ENCODE data around the gene RAPGEF4. TPM values are rescaled to one million over a fixed set of nuclear protein-coding genes. Genes with fewer than 3 reads are reported as not detected.

RAPGEF4 gene
- total and polyA plus RNA-seq, 2 donors (not counting 1 experiment from before 2014, with no cell fraction given): 0.22 to 0.30 TPM

GRCh38 chr2:172996387-172996961 lies 260.8 kb downstream of the RAPGEF4 start:
- no peak overlapping the region for H3K27ac Mint-ChIP-seq
- no peak for DNase-seq
- intact Hi-C loops (cut with micrococcal nuclease): no loop called here
- Histone ChIP-seq H3K4me2 (replicated peaks; ENCODE audit: low read depth, low read length, poor library complexity, severe bottlenecking) (no peak overlapping the region), H3K36me3 (replicated peaks in 1 of 2; ENCODE audit: control extremely low read depth in 1 of 2, control insufficient read depth in 1 of 2, extremely low read depth in 1 of 2, insufficient read depth in 2 of 2, low read length in 1 of 2) (no peaks in the 10 kb centered on the region), H3K27ac (ENCODE audit: low read length in 2 of 2) (no peak overlapping the region), H3K9ac (ENCODE audit: low read length) (no peak overlapping the region), H4K20me1 (ENCODE audit: control insufficient read depth, insufficient read depth, low read length, poor library complexity, severe bottlenecking) (no peaks in the 10 kb centered on the region), H3K27me3 (replicated peaks in 1 of 4; ENCODE audit: control extremely low read depth in 1 of 4, control insufficient read depth in 3 of 4, insufficient read depth in 4 of 4, low read length in 3 of 4) (peaks cover 0 to 2% (median 0%) of the 10 kb centered on the region in 4 experiments), H3K4me3 (ENCODE audit: control extremely low read depth in 1 of 5, extremely low read depth in 1 of 5, insufficient read depth in 1 of 5, low read depth in 2 of 5, low read length in 4 of 5) (no peak overlapping the region), H2AFZ (ENCODE audit: insufficient read depth, low read depth, low read length, poor library complexity, severe bottlenecking) (no peak overlapping the region), H3K79me2 (ENCODE audit: control insufficient read depth, insufficient read depth, low read length) (no peaks in the 10 kb centered on the region), H3K9me3 (ENCODE audit: control extremely low read depth in 1 of 3, control insufficient read depth in 2 of 3, insufficient read depth in 1 of 3, low read length in 2 of 3) (no peaks in the 10 kb centered on the region), H3K4me1 (ENCODE audit: control insufficient read depth in 2 of 2, insufficient read depth in 2 of 2, low read length in 2 of 2) (no peaks in the 10 kb centered on the region)
- no peak for ATAC-seq (ENCODE audit: low read depth)
- POLR2A ChIA-PET: no interaction called here
- H3K9me3 Mint-ChIP-seq (ENCODE audit: insufficient read depth): no peaks in the 10 kb centered on the region
- no peaks in the 10 kb centered on the region for H3K4me1 Mint-ChIP-seq
- CTCF ChIA-PET: interaction anchor here (1.4 kb wide), 1 partner anchor 31 kb away, joined by 4 read pairs; no protein-coding TSS in a partner anchor
- peaks cover 10% of the 10 kb centered on the region for H3K27me3 Mint-ChIP-seq
- H3K4me3 Mint-ChIP-seq: no peak overlapping the region
- no CpG with 5 or more reads among the region's 5 CpGs for WGBS (ENCODE audit: insufficient coverage)
- no peak for TF ChIP-seq EZH2 (IDR thresholded peaks at IDR 0.05; ENCODE audit: borderline replicate concordance, insufficient read depth, low read depth, low read length, poor library complexity, severe bottlenecking)
- TF ChIP-seq, protein P1, sequence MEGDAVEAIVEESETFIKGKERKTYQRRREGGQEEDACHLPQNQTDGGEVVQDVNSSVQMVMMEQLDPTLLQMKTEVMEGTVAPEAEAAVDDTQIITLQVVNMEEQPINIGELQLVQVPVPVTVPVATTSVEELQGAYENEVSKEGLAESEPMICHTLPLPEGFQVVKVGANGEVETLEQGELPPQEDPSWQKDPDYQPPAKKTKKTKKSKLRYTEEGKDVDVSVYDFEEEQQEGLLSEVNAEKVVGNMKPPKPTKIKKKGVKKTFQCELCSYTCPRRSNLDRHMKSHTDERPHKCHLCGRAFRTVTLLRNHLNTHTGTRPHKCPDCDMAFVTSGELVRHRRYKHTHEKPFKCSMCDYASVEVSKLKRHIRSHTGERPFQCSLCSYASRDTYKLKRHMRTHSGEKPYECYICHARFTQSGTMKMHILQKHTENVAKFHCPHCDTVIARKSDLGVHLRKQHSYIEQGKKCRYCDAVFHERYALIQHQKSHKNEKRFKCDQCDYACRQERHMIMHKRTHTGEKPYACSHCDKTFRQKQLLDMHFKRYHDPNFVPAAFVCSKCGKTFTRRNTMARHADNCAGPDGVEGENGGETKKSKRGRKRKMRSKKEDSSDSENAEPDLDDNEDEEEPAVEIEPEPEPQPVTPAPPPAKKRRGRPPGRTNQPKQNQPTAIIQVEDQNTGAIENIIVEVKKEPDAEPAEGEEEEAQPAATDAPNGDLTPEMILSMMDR (IDR thresholded peaks at IDR 0.05): no peak

DNA sequence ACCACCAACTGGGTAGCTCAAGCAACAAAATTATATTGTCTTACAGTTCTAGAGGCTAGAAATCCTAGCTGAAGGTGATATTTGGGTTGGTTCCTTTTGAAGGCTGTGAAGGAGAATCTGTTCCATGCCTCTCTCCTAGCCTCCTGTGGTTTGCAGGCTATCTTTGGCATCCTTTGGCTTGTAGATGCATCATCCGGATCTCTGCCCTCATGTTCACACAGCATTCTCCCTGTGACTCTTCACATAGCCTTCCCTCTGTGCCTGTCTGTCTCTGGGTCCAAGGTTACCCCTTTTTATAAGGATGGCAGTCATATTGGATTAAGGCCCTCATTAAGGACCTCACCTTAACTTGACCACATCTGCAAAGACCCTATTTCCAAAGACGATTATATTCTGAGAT lies 261.4 kb downstream of the RAPGEF4 start:
- Histone ChIP-seq H4K20me1 (ENCODE audit: control insufficient read depth, insufficient read depth, low read length, poor library complexity, severe bottlenecking) (no peaks in the 10 kb centered on the region), H3K27ac (ENCODE audit: low read length in 2 of 2) (no peak overlapping the region), H3K4me3 (ENCODE audit: control extremely low read depth in 1 of 5, extremely low read depth in 1 of 5, insufficient read depth in 1 of 5, low read depth in 2 of 5, low read length in 4 of 5) (no peak overlapping the region), H3K27me3 (replicated peaks in 1 of 4; ENCODE audit: control extremely low read depth in 1 of 4, control insufficient read depth in 3 of 4, insufficient read depth in 4 of 4, low read length in 3 of 4) (peaks cover 0 to 2% (median 0%) of the 10 kb centered on the region in 4 experiments), H2AFZ (ENCODE audit: insufficient read depth, low read depth, low read length, poor library complexity, severe bottlenecking) (no peak overlapping the region), H3K79me2 (ENCODE audit: control insufficient read depth, insufficient read depth, low read length) (no peaks in the 10 kb centered on the region), H3K4me1 (ENCODE audit: control insufficient read depth in 2 of 2, insufficient read depth in 2 of 2, low read length in 2 of 2) (no peaks in the 10 kb centered on the region), H3K9ac (ENCODE audit: low read length) (no peak overlapping the region), H3K4me2 (replicated peaks; ENCODE audit: low read depth, low read length, poor library complexity, severe bottlenecking) (no peak overlapping the region), H3K9me3 (ENCODE audit: control extremely low read depth in 1 of 3, control insufficient read depth in 2 of 3, insufficient read depth in 1 of 3, low read length in 2 of 3) (no peaks in the 10 kb centered on the region), H3K36me3 (replicated peaks in 1 of 2; ENCODE audit: control extremely low read depth in 1 of 2, control insufficient read depth in 1 of 2, extremely low read depth in 1 of 2, insufficient read depth in 2 of 2, low read length in 1 of 2) (no peaks in the 10 kb centered on the region)
- ATAC-seq (ENCODE audit: low read depth): no peak
- ChIA-PET CTCF (interaction anchor here (1.4 kb wide), 1 partner anchor 30 kb away, joined by 4 read pairs; no protein-coding TSS in a partner anchor), POLR2A (no interaction called here)
- WGBS (ENCODE audit: insufficient coverage): no CpG with 5 or more reads among the region's 2 CpGs
- Mint-ChIP-seq H3K27me3 (peaks cover 10% of the 10 kb centered on the region), H3K27ac (no peak overlapping the region), H3K4me3 (no peak overlapping the region), H3K4me1 (no peaks in the 10 kb centered on the region), H3K9me3 (ENCODE audit: insufficient read depth) (no peaks in the 10 kb centered on the region)
- no peak for TF ChIP-seq EZH2 (IDR thresholded peaks at IDR 0.05; ENCODE audit: borderline replicate concordance, insufficient read depth, low read depth, low read length, poor library complexity, severe bottlenecking)
- TF ChIP-seq, protein P1 (IDR thresholded peaks at IDR 0.05): no peak
- intact Hi-C loops (cut with micrococcal nuclease): no loop called here
- DNase-seq: no peak

Data from B cell (primary cell).